ENCODE data around the gene KRT80.

Gene KRT80

DNA sequence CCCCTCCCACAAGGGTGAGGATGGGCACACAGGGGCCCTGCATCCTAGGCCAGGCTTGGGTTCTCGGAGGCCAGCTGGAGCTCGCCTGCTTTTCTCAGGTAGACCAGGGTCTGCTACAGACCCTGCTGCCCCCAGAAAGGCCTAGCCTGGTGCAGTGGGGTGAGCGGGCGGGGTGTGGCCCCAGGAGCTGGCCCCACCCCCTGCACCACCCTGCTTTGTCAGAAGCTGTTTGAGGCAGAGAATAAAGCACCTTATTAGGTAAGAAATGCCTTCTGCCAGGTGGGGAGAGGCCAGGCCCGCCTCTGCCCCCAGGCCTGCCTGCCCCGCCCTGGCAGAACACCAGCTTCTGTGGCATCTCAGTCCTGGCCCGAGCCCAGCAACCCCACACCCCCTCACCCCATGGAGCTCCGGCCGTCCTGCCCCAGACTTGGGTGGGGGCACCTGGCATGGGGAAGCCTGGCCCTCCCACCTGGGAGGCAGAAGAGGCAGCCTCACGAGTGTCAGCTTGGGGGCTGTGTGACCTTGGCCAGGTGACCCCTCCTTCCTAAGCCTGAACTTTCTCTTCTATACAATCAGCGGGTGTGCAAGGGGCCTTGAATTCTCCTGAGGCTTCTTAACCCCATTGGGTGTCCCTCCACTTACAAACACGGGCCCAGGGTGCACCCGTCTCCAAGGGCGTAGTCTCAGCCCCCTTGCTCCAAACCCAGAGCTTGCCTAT, 43.2 kb downstream of the KRT80 start:
- Histone ChIP-seq H3K36me3 (ENCODE audit: control insufficient read depth, insufficient read depth, low read length) (no peaks in the 10 kb centered on the region), H3K4me3 (ENCODE audit: low read depth, low read length) (no peak overlapping the region), H3K27ac (ENCODE audit: low read depth, low read length) (peak overlapping the region; percentile 12), H3K4me1 (ENCODE audit: control insufficient read depth, insufficient read depth, low read length) (peaks cover 13% of the 10 kb centered on the region; the same call in 1 of the 2 replicates), H3K27me3 (ENCODE audit: control insufficient read depth, insufficient read depth, low read length) (no peaks in the 10 kb centered on the region), H3K9me3 (ENCODE audit: control insufficient read depth, insufficient read depth, low read length) (no peaks in the 10 kb centered on the region), H3K9ac (ENCODE audit: low read depth, low read length) (peak overlapping the region; percentile 23; the same call in 1 of the 2 replicates)

DNA sequence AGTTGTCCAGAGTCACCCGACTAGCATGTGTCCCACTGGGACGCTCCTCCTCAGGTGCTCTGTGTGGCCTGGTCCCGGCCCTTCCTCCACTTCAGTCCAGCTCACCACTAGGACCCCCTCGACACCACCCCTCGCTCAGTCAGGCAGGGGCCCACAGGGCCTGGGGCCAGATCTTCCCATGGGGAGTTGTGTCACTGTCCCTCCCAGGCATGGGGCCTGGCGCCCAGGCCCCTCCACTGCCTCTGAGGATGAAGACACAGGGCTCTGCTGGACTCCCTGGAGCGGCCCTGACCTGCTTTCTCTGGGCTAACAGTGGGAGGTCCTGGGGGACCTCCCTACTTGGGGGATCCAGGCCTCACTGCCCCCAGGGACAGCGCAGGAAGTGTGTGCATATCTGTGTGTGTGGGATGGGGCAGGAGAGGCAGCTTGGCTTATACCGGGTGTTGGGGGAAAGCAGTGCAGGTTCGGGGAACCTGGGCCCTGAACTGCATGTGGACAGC, 43.8 kb downstream of the KRT80 start:
- H3K27ac ChIP-seq (ENCODE audit: low read depth, low read length) = peak overlapping the region; percentile 37
- no peaks in the 10 kb centered on the region for H3K36me3 ChIP-seq (ENCODE audit: control insufficient read depth, insufficient read depth, low read length)
- no peak overlapping the region for H3K4me3 ChIP-seq (ENCODE audit: low read depth, low read length)
- no peaks in the 10 kb centered on the region for H3K9me3 ChIP-seq (ENCODE audit: control insufficient read depth, insufficient read depth, low read length)
- H3K9ac ChIP-seq (ENCODE audit: low read depth, low read length) = no peak overlapping the region
- H3K4me1 ChIP-seq (ENCODE audit: control insufficient read depth, insufficient read depth, low read length) = peaks cover 13% of the 10 kb centered on the region; the same call in 1 of the 2 replicates
- no peaks in the 10 kb centered on the region for H3K27me3 ChIP-seq (ENCODE audit: control insufficient read depth, insufficient read depth, low read length)

DNA sequence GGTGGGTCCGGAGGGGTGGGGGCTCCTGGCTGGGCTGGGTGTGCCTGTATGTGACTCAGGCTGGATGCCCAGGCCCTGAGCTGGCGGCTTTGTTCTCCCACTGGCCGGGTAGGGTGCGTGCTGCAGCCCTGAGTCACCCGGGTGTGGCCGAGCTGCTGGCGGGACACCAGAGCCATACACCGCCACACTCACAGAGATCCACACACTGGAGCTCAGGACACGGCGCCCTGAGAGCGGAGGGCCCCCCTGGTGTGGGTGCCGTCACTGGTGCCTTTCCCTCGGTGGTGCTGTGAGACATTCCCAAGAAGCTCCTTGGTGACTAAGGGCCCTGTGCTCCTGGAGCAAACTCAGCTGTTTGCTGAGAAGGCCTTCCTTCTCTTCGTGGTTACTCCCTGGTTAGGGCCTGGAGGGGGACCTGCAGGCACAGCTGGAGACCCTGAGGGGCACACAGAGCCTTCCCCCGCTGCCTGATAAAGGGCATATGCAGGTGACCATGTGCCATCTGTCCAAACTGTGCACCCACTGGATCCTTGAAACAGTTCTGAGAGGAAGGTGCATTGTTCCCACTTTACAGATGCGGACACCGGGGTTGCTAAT, 44.3 kb downstream of the KRT80 start:
- Histone ChIP-seq H3K27ac (ENCODE audit: low read depth, low read length) (peak overlapping the region; percentile 37), H3K9ac (ENCODE audit: low read depth, low read length) (no peak overlapping the region)

DNA sequence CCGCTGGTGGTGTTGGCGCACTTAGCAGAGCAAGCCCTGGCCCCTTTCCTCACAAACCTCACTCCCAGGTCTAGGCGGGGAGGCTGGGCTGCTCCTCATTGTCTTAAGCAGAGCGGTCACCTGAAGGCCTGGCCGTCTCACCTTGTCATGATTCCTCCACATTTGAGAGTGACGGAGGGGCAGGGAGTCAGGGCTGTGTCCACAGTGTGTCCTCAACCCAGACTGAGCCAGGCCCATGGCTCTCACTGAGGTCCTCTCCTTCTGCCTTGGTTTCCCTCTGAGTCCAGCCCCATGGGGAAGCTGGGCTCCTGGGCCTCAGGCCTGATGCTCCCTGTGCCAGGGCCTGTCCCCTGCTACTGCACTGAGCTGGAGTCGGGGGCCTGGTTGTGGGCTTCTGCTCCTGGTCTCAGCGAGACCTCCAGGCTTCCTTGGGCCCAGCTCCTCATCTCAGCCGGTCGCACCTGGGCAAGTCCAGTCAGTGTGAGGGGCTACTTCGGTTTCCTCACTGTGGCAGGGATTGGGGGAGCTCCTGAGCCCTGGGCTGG, 44.9 kb downstream of the KRT80 start:
- Histone ChIP-seq H3K27me3 (ENCODE audit: control insufficient read depth, insufficient read depth, low read length) (no peaks in the 10 kb centered on the region), H3K9ac (ENCODE audit: low read depth, low read length) (no peak overlapping the region), H3K4me3 (ENCODE audit: low read depth, low read length) (no peak overlapping the region)

More for the DNA sequence above, 44.3 kb downstream of the KRT80 start:
- Histone ChIP-seq H3K36me3 (ENCODE audit: control insufficient read depth, insufficient read depth, low read length) (no peaks in the 10 kb centered on the region), H3K4me3 (ENCODE audit: low read depth, low read length) (no peak overlapping the region), H3K27me3 (ENCODE audit: control insufficient read depth, insufficient read depth, low read length) (no peaks in the 10 kb centered on the region), H3K9me3 (ENCODE audit: control insufficient read depth, insufficient read depth, low read length) (no peaks in the 10 kb centered on the region), H3K4me1 (ENCODE audit: control insufficient read depth, insufficient read depth, low read length) (peaks cover 13% of the 10 kb centered on the region; the same call in 1 of the 2 replicates)

DNA sequence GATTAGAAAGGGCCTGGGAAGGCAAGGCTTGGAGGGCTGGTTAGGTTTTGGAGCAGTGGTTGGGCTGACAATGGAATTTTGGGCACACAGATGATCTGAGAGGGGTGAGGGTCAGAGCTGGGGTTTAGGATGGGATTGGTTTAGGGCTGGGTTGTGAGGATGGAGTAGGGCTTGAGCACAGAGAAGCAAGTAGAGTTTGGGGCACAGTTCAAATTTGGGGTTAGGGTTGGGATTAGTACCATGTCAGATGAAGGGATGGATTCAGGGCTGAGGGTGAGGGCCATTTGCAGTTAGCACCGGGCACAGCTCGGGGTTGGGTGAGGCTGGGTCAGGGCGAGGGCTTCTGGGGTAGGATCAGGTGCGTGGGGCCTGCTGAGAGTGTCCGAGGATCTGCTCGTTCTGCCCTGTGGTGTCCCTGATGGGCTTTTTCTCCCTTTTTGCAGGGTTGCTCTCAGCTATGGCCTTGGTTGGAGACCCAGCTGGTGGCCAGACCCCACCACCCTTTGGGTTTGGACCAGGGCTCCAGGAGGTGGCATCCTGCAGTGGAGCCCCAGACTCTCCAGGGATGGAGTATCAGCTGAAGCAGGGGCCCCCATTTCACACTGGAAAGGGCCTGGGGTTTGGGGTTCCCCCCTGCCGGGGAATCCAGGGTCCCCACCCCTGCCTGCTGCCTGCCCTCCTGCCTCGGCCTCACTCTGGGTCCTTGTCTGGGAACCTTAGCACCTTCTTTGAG, 45.6 kb downstream of the KRT80 start:
- Histone ChIP-seq H3K9ac (ENCODE audit: low read depth, low read length) (no peak overlapping the region), H3K4me1 (ENCODE audit: control insufficient read depth, insufficient read depth, low read length) (peaks cover 13% of the 10 kb centered on the region; the same call in 1 of the 2 replicates), H3K27me3 (ENCODE audit: control insufficient read depth, insufficient read depth, low read length) (no peaks in the 10 kb centered on the region), H3K4me3 (ENCODE audit: low read depth, low read length) (no peak overlapping the region), H3K9me3 (ENCODE audit: control insufficient read depth, insufficient read depth, low read length) (no peaks in the 10 kb centered on the region), H3K27ac (ENCODE audit: low read depth, low read length) (no peak overlapping the region), H3K36me3 (ENCODE audit: control insufficient read depth, insufficient read depth, low read length) (no peaks in the 10 kb centered on the region)

More for the DNA sequence above, 44.9 kb downstream of the KRT80 start:
- Histone ChIP-seq H3K4me1 (ENCODE audit: control insufficient read depth, insufficient read depth, low read length) (peaks cover 13% of the 10 kb centered on the region; the same call in 1 of the 2 replicates), H3K27ac (ENCODE audit: low read depth, low read length) (no peak overlapping the region), H3K36me3 (ENCODE audit: control insufficient read depth, insufficient read depth, low read length) (no peaks in the 10 kb centered on the region), H3K9me3 (ENCODE audit: control insufficient read depth, insufficient read depth, low read length) (no peaks in the 10 kb centered on the region)

DNA sequence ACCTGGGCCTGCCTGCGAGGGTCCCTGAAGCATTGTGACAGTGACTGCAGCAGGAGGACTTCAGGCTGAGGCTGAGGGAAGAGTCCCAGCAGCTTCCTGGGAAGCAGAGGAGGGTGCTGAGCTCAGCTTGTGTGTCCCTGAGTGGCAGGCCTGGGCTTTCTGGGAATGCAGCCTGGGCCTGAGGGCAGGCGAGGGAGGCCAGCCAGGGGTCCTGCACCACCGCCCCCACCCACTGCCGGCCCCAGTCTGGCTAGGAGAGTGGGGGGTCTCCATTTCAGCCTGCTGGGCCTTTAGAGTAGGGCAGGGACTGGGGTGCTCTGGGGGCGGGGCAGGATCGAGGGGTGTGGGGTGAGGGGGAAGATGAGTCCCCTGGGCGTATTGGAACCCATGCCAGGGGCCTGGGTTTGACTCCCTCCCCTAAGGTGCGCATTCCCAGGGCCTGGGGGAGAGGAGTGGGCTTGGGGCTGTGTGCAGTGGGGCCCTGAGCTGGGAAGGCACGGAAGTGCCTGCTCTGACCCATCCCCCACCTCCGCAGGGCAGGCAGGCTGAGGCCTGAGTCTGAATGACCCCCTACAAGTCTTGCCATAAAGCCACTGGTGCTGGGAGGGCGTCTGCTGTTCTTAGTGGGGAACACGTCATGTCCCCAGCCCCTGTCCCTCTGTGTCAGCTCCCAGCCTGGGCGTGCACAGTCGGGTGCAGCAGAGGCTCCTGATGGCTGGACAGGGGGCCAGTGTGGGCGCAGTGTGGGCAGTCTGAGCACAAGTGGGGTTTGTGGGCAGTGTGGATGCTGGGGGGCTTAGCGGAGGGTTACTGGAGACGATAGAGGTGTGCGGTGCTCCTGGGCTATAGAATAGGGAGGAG, 46.4 kb downstream of the KRT80 start:
- Histone ChIP-seq H3K4me3 (ENCODE audit: low read depth, low read length) (no peak overlapping the region), H3K9ac (ENCODE audit: low read depth, low read length) (no peak overlapping the region), H3K4me1 (ENCODE audit: control insufficient read depth, insufficient read depth, low read length) (peaks cover 13% of the 10 kb centered on the region; the same call in 1 of the 2 replicates), H3K27me3 (ENCODE audit: control insufficient read depth, insufficient read depth, low read length) (no peaks in the 10 kb centered on the region), H3K36me3 (ENCODE audit: control insufficient read depth, insufficient read depth, low read length) (no peaks in the 10 kb centered on the region), H3K9me3 (ENCODE audit: control insufficient read depth, insufficient read depth, low read length) (no peaks in the 10 kb centered on the region), H3K27ac (ENCODE audit: low read depth, low read length) (no peak overlapping the region)

DNA sequence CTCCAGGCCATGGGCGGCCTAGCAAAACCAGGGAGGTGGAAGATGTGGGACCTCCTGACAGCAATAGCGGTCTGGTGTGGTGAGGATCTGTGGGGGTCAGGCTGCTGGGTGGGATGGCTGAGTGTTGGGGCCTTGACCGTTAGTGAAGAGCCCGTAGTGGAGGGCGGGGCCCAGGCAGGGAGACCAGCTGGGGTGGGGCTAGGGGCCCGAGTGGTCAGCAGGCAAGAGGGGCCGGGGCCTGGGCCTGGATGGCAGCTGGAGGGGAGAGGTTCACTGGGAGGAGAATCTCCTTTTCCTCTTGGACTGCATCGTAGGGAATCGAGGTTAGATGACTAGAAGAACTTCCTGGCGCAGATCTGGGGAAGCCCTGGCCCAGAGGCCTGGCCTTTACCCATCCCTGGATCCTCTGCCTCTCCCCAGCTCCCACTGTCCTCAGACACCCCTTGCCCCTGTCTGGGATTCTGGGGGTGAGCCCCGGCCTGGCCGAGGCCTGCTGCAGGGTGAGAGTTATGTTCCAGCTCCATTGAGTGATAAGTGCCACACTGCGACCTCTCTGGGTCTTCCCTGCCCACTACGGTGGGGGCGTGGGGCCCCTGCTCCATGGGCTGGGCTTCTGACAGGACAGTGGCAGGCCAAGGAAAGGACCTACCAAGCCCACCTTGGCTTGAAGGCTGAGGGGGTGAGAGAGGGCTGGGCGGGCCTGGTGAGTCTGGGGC, 47.1 kb downstream of the KRT80 start:
- Histone ChIP-seq H3K4me3 (ENCODE audit: low read depth, low read length) (no peak overlapping the region), H3K9me3 (ENCODE audit: control insufficient read depth, insufficient read depth, low read length) (no peaks in the 10 kb centered on the region), H3K4me1 (ENCODE audit: control insufficient read depth, insufficient read depth, low read length) (peaks cover 15% of the 10 kb centered on the region; the same call in 1 of the 2 replicates), H3K36me3 (ENCODE audit: control insufficient read depth, insufficient read depth, low read length) (no peaks in the 10 kb centered on the region), H3K27me3 (ENCODE audit: control insufficient read depth, insufficient read depth, low read length) (no peaks in the 10 kb centered on the region), H3K9ac (ENCODE audit: low read depth, low read length) (no peak overlapping the region), H3K27ac (ENCODE audit: low read depth, low read length) (no peak overlapping the region)

DNA sequence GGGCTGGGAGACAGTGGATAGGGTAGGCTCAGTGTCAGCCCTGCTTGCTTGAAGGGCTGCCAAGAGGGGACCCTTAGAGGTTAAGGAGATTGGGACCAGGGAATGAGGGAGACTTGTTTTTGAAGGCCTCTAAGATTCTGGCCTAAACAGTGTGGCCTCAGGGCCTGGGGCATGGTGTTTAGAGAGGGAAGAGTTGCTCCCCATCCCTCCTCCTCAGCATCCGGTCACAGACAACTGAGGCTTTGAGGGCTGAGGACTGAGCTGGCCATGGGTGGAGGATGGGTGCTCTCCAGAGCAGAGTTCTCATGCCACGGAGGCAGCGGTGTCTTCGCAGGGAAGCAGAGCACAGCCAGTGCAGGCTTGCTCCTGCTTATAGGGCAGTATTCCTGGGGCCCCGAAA, 49.4 kb downstream of the KRT80 start:
- H3K27me3 ChIP-seq (ENCODE audit: control insufficient read depth, insufficient read depth, low read length) = no peaks in the 10 kb centered on the region
- H3K4me1 ChIP-seq (ENCODE audit: control insufficient read depth, insufficient read depth, low read length) = peaks cover 7% of the 10 kb centered on the region; the same call in 1 of the 2 replicates
- H3K36me3 ChIP-seq (ENCODE audit: control insufficient read depth, insufficient read depth, low read length) = no peaks in the 10 kb centered on the region
- no peak overlapping the region for H3K9ac ChIP-seq (ENCODE audit: low read depth, low read length)
- no peaks in the 10 kb centered on the region for H3K9me3 ChIP-seq (ENCODE audit: control insufficient read depth, insufficient read depth, low read length)
- H3K27ac ChIP-seq (ENCODE audit: low read depth, low read length) = no peak overlapping the region
- H3K4me3 ChIP-seq (ENCODE audit: low read depth, low read length) = no peak overlapping the region

DNA sequence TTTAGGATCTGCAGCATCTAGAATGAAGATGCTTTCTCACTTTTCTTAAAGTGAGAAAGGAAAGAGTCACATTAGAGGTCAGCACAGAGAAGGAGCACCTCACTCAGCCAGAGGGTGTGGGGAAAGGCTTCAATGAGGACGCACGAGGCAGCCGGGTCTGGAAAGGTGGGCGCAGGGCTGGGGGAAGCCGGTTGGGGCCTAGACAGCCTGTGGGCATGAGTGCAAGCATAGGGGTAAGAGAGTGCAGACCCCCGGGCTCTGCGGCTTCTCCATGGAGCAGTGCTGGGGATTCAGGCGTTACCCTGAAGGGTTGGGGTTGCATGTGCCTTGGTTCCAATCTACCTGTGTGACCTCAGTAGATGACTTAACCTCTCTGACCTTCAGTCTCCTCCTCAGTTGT, 49.9 kb downstream of the KRT80 start:
- Histone ChIP-seq H3K27ac (ENCODE audit: low read depth, low read length) (no peak overlapping the region), H3K9ac (ENCODE audit: low read depth, low read length) (no peak overlapping the region), H3K4me1 (ENCODE audit: control insufficient read depth, insufficient read depth, low read length) (peaks cover 7% of the 10 kb centered on the region; the same call in 1 of the 2 replicates), H3K27me3 (ENCODE audit: control insufficient read depth, insufficient read depth, low read length) (no peaks in the 10 kb centered on the region), H3K36me3 (ENCODE audit: control insufficient read depth, insufficient read depth, low read length) (no peaks in the 10 kb centered on the region), H3K9me3 (ENCODE audit: control insufficient read depth, insufficient read depth, low read length) (no peaks in the 10 kb centered on the region), H3K4me3 (ENCODE audit: low read depth, low read length) (no peak overlapping the region)

All from HUES48 (cell line).